Keratinocyte (primary cell): Measurements from ENCODE around the gene HDAC10. TPM values are rescaled to one million over a fixed set of nuclear protein-coding genes. Genes with fewer than 3 reads are reported as not detected.
A peak's percentile ranks its signal among the peaks of the same experiment; 100 is the strongest.

Experiments used
- DNase-seq: peaks from one replicate; pipeline ENCODE4 v3.0.0-alpha.2; 2011; ENCODE audit warnings: low read depth, missing footprints, low spot score
- FAIRE-seq: peaks from 2 replicates; lab custom pipeline; 2011; peaks lifted over from hg19 to GRCh38; lab: Jason Lieb, UNC
- H2AFZ ChIP-seq: 2 replicates; pipeline ENCODE4 v1.6.0; 2012; ENCODE audit warnings: low read length, control low read depth, inconsistent platforms; ENCODE audit not compliant: control insufficient read depth
- H3K27ac ChIP-seq: 2 replicates; pipeline ENCODE4 v1.5.1; 2011; ENCODE audit warnings: low read length; ENCODE audit not compliant: control insufficient read depth, insufficient read depth
- H3K27me3 ChIP-seq: 3 replicates; pipeline ENCODE4 v1.6.0; 2011; ENCODE audit warnings: low read length; ENCODE audit not compliant: control insufficient read depth, insufficient read depth; ENCODE audit errors: extremely low read depth
- H3K36me3 ChIP-seq, 2 experiments: 2 replicates in 1 of 2; 3 replicates in 1 of 2; pipeline ENCODE4 v1.5.1; 2011; ENCODE audit warnings: low read length in 2 of 2, mild to moderate bottlenecking in 1 of 2; ENCODE audit not compliant: control insufficient read depth in 2 of 2, insufficient read depth in 2 of 2; ENCODE audit errors: extremely low read depth in 1 of 2
- H3K4me1 ChIP-seq: 3 replicates; pipeline ENCODE4 v1.5.1; 2011; ENCODE audit warnings: low read length; ENCODE audit not compliant: control insufficient read depth, insufficient read depth; ENCODE audit errors: extremely low read depth
- H3K4me2 ChIP-seq: 3 replicates; pipeline ENCODE4 v1.6.0; 2011; ENCODE audit warnings: low read depth, low read length; ENCODE audit not compliant: control insufficient read depth, insufficient read depth; ENCODE audit errors: extremely low read depth
- H3K4me3 ChIP-seq, 3 experiments: fragments of 200-600 bp in 1 of 3; sonication (generic) in 1 of 3; 2 replicates in 2 of 3; 3 replicates in 1 of 3; pipeline ENCODE4 v1.5.1; 2011 to 2016; ENCODE audit warnings: low read length in 3 of 3, mild to moderate bottlenecking in 3 of 3, control low read depth in 2 of 3, inconsistent platforms in 1 of 3, low read depth in 1 of 3, mixed read lengths in 1 of 3, mixed run types in 1 of 3, moderate library complexity in 1 of 3; ENCODE audit not compliant: control insufficient read depth in 2 of 3, insufficient read depth in 2 of 3; ENCODE audit errors: extremely low read depth in 1 of 3
- H3K79me2 ChIP-seq: 2 replicates; pipeline ENCODE4 v1.6.0; 2012; ENCODE audit warnings: low read length; ENCODE audit not compliant: control insufficient read depth, insufficient read depth
- H3K9ac ChIP-seq: 3 replicates; pipeline ENCODE4 v1.6.0; 2011; ENCODE audit warnings: low read length; ENCODE audit not compliant: control insufficient read depth, insufficient read depth; ENCODE audit errors: extremely low read depth
- H3K9me1 ChIP-seq: 3 replicates; pipeline ENCODE4 v1.6.0; 2011; ENCODE audit warnings: low read length; ENCODE audit not compliant: control insufficient read depth, insufficient read depth; ENCODE audit errors: extremely low read depth
- H3K9me3 ChIP-seq: 2 replicates; pipeline ENCODE4 v1.5.1; 2012; ENCODE audit warnings: low read depth, low read length; ENCODE audit not compliant: control insufficient read depth
- H4K20me1 ChIP-seq: 3 replicates; pipeline ENCODE4 v1.6.0; 2011; ENCODE audit warnings: low read length; ENCODE audit not compliant: control insufficient read depth, insufficient read depth; ENCODE audit errors: extremely low read depth
- EZH2 ChIP-seq: IDR thresholded peaks from one replicate; pipeline ENCODE4 v1.6.1; 2012; ENCODE audit warnings: inconsistent platforms, mild to moderate bottlenecking, low read length, moderate library complexity
- dilution Hi-C: fragments of 300-500 bp; cut with MboI; formaldehyde crosslinking; loops from one replicate; pipeline ENCODE4 v1.7.0; 2020; ENCODE audit warnings: low sequenced_read_pairs; ENCODE audit not compliant: extremely low pct_ligation_motif_present
- polyA plus RNA-seq, 5 experiments: library from polyadenylated mRNA; depleted of rRNA in 3 of 5; stranded (reverse) in 3 of 5; stranded (forward) in 1 of 5; unstranded in 1 of 5; fragments of >200 nt; gene quantifications; 1 replicate in 1 of 5; 2 replicates in 3 of 5; 3 replicates in 1 of 5; pipeline versions ENCODE4 v1.2.1 to v1.2.3, GENCODE V29; 2011 to 2012; ENCODE audit warnings: missing spikeins in 2 of 5, low read depth in 1 of 5, low replicate concordance in 1 of 5
- TF ChIP-seq, protein P1 (sequence below), 3 experiments: IDR thresholded peaks in 1 of 3; conservative IDR thresholded peaks in 1 of 3; optimal IDR thresholded peaks in 1 of 3; 2 replicates in 2 of 3; 3 replicates in 1 of 3; pipeline versions ENCODE3 to v1.5.1; 2011; ENCODE audit warnings: low read length in 3 of 3, mild to moderate bottlenecking in 3 of 3, moderate library complexity in 2 of 3, control low read depth in 1 of 3, inconsistent platforms in 1 of 3; ENCODE audit not compliant: insufficient read depth in 2 of 3; ENCODE audit errors: extremely low read depth in 1 of 3

HDAC10 gene
- polyA plus RNA-seq, 1 donor (not counting 4 experiments of a cell fraction or from before 2014, with no cell fraction given), result 4.7 TPM

- Histone ChIP-seq H3K79me2 (peaks cover 30% of the 10 kb centered on the region), H3K27ac (no peak overlapping the region), H3K4me3 (no peak overlapping the region), H4K20me1 (peaks cover 10% of the 10 kb centered on the region), H3K36me3 (peaks cover 16 to 44% of the 10 kb centered on the region in 2 experiments), H3K9me1 (peaks cover 2% of the 10 kb centered on the region), H3K9me3 (no peaks in the 10 kb centered on the region), H3K4me2 (no peak overlapping the region), H3K4me1 (peaks cover 6% of the 10 kb centered on the region), H3K9ac (no peak overlapping the region), H3K27me3 (no peaks in the 10 kb centered on the region), H2AFZ (no peak overlapping the region)
- no peak for DNase-seq
- FAIRE-seq, result no peak
- dilution Hi-C loops, result no loop called here
- TF ChIP-seq EZH2, result no peak
- TF ChIP-seq, protein P1, sequence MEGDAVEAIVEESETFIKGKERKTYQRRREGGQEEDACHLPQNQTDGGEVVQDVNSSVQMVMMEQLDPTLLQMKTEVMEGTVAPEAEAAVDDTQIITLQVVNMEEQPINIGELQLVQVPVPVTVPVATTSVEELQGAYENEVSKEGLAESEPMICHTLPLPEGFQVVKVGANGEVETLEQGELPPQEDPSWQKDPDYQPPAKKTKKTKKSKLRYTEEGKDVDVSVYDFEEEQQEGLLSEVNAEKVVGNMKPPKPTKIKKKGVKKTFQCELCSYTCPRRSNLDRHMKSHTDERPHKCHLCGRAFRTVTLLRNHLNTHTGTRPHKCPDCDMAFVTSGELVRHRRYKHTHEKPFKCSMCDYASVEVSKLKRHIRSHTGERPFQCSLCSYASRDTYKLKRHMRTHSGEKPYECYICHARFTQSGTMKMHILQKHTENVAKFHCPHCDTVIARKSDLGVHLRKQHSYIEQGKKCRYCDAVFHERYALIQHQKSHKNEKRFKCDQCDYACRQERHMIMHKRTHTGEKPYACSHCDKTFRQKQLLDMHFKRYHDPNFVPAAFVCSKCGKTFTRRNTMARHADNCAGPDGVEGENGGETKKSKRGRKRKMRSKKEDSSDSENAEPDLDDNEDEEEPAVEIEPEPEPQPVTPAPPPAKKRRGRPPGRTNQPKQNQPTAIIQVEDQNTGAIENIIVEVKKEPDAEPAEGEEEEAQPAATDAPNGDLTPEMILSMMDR (optimal IDR thresholded peaks at IDR 0.05 in 1 of 3, IDR thresholded peaks at IDR 0.05 in 1 of 3, conservative IDR thresholded peaks at IDR 0.05 in 1 of 3; ENCODE audit: extremely low read depth in 1 of 3, insufficient read depth in 2 of 3, low read length in 3 of 3), result no peak
These were observed 37.8 kb downstream of the HDAC10 start for GRCh38 chr22:50213263-50213662.

DNA sequence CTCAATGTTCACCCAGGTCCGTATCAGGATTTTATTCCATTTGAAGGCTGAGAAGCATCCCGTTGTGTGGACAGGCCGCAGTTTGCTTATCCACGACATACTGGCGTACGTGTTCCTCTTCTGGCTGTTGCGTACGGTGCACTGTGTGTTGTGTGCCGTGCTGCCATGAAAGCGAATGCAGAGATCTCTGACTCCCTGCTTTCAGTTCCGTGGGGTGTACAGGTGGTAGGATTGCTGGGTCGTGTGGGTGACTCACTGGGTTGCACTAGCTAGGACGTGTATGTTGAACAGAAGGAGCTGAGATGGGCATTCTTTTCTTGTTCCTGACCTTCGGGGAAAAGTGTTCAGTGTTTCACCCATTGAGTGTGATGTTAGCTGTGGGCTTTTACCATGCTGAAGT, 39.9 kb downstream of the HDAC10 start:
- TF ChIP-seq EZH2, result no peak
- TF ChIP-seq, protein P1 (optimal IDR thresholded peaks at IDR 0.05 in 1 of 3, IDR thresholded peaks at IDR 0.05 in 1 of 3, conservative IDR thresholded peaks at IDR 0.05 in 1 of 3; ENCODE audit: extremely low read depth in 1 of 3, insufficient read depth in 2 of 3, low read length in 3 of 3), result no peak
- Histone ChIP-seq H3K9ac (no peak overlapping the region), H3K27ac (no peak overlapping the region), H3K36me3 (peaks cover 25 to 37% of the 10 kb centered on the region in 2 experiments), H3K4me2 (no peak overlapping the region), H2AFZ (no peak overlapping the region), H4K20me1 (peaks cover 10% of the 10 kb centered on the region), H3K4me3 (no peak overlapping the region), H3K79me2 (peaks cover 30% of the 10 kb centered on the region), H3K9me3 (no peaks in the 10 kb centered on the region), H3K9me1 (peaks cover 2% of the 10 kb centered on the region), H3K27me3 (no peaks in the 10 kb centered on the region), H3K4me1 (peaks cover 6% of the 10 kb centered on the region)
- DNase-seq (no peak), FAIRE-seq (peak; percentile 65)
- dilution Hi-C loops, result no loop called here
